Measurements from ENCODE around the gene ZCCHC13.
A peak's percentile ranks its signal among the peaks of the same experiment; 100 is the strongest.

ZCCHC13 gene

GRCh38 chrX:74343343-74344279 is 39.6 kb downstream of the ZCCHC13 start:
- peak; percentile 75 for DNase-seq (ENCODE audit: low read depth)
- no peak overlapping the region for H3K4me3 ChIP-seq (ENCODE audit: low read depth, low read length)
- peak; percentile 51 for TF ChIP-seq CTCF (IDR thresholded peaks at IDR 0.05; ENCODE audit: insufficient read depth, low read depth, low read length, missing control alignments)

- no peak for TF ChIP-seq CTCF (IDR thresholded peaks at IDR 0.05; ENCODE audit: insufficient read depth, low read depth, low read length, missing control alignments)
- H3K4me3 ChIP-seq (ENCODE audit: low read depth, low read length): no peak overlapping the region
- DNase-seq (ENCODE audit: low read depth): no peak
Observed at GRCh38 chrX:74344280-74344622, 40.3 kb downstream of the ZCCHC13 start.

DNA sequence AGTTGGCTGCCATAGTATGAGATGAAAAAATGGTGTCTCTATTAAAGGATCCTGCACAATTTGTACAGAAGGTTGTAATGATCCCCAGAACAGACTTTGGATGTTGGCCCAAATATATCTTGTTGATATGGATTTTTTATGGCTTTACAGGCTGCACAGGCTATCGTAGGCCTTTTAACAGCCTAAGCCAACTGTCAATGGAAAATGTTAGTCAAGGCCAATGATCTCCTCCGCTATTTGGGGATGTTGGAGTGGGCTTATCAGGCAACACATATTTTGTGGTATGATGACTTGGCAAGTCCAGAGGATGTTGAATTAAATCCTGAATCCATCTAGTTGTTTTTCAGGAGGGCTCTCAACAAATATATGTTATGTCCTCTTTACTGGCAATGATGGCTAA is 42.1 kb downstream of the ZCCHC13 start:
- TF ChIP-seq CTCF (IDR thresholded peaks at IDR 0.05; ENCODE audit: insufficient read depth, low read depth, low read length, missing control alignments): no peak
- no peak for DNase-seq (ENCODE audit: low read depth)
- no peak overlapping the region for H3K4me3 ChIP-seq (ENCODE audit: low read depth, low read length)

- no peak for DNase-seq (ENCODE audit: low read depth)
- H3K4me3 ChIP-seq (ENCODE audit: low read depth, low read length): no peak overlapping the region
- TF ChIP-seq CTCF (IDR thresholded peaks at IDR 0.05; ENCODE audit: insufficient read depth, low read depth, low read length, missing control alignments): no peak
Observed at GRCh38 chrX:74349387-74349786, 45.4 kb downstream of the ZCCHC13 start.

DNA sequence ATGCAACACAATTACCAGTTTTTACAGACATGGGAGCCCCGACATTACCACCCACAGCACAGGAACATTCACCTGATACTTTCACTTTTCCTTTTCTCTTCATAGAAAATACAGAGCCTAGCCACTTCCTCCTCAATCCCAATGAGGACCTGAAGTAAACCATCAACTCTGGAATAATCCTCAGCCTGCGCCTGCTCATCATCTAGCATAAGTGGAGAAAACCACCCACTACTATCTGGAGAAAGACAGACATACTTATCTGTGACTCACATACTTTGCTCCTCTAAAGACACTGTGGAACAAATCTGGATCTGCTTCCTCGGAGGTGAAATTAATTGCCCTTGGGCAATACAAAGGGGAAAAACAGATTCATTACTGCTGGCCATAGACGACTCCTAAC is 47.8 kb downstream of the ZCCHC13 start:
- no peak for DNase-seq (ENCODE audit: low read depth)
- no peak for TF ChIP-seq CTCF (IDR thresholded peaks at IDR 0.05; ENCODE audit: insufficient read depth, low read depth, low read length, missing control alignments)

GRCh38 chrX:74353984-74354383 is 50.0 kb downstream of the ZCCHC13 start:
- H3K4me3 ChIP-seq (ENCODE audit: low read depth, low read length): no peak overlapping the region
- no peak for DNase-seq (ENCODE audit: low read depth)
- TF ChIP-seq CTCF (IDR thresholded peaks at IDR 0.05; ENCODE audit: insufficient read depth, low read depth, low read length, missing control alignments): no peak

More for the DNA sequence above, 47.8 kb downstream of the ZCCHC13 start:
- no peak overlapping the region for H3K4me3 ChIP-seq (ENCODE audit: low read depth, low read length)

All from GM12865 (cell line).